HG03469 (cell line): Measurements from ENCODE around the gene TRIP4.

ENCODE experiments used
- ATAC-seq: cut with Tn5 transposase; IDR thresholded peaks from one replicate; pipeline ENCODE4 v1.9.1; 2021; ENCODE audit warnings: mild to moderate bottlenecking, moderate library complexity, moderate number of reproducible peaks; ENCODE audit not compliant: unreplicated experiment

Gene TRIP4

DNA sequence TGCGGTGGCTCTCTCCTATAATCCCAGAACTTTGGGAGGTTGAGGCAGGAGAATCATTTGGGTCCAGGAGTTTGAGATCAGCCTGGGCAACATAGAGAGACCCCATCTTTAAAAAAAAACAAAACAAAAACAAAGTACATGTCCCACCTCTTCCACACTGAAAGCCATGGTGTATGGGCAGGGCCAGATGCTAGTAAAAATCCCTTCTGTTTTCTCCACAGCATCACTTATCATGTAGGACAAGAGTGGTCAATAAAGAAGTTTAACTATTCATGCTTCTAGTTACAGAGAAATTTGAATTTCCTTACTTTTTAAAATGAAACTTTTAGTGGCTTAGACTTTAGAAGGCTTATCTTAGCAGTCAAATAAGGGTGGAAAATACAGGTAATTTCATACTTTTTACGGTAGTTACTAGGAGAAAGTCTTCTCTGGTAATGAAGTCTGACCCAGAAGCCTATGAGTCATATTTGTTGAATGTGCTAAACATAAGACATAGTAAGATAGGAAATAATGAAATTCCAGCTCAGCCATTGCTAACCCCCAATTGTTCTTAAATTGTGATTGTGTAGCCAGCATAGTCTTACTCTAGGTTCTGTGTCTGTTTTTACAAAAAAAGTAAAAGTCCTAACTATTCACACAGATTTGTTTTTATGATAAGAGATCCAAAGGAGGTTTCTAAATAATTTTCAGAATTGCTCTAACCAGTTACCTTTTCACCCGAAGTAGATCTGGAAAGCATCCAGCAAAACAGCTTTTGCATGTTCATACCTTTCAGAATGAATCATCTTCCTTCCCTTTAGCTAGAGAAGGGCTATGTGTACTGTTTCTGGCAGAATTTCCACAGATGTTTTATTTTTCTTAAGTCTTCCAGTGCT is 56.3 kb downstream of the TRIP4 start:
- peak; percentile 49 for ATAC-seq

DNA sequence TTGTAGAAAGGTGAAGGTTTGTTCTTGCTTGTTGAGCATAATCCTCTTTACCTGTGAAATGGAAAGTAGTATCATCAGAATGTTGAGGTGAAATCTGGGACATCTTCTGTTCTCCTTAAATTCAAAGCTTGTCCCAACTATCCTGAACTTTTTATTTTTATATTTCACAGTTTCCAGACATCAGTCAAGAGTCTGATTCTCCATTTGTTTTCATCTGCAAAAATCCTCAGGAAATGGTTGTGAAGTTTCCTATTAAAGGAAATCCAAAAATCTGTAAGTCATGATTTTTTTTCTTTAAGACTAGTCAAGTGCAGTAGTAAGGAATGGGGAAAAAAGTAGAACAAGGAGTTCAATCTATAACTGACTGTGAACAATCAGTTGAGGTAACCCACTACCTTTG is 57.2 kb downstream of the TRIP4 start:
- ATAC-seq = no peak

DNA sequence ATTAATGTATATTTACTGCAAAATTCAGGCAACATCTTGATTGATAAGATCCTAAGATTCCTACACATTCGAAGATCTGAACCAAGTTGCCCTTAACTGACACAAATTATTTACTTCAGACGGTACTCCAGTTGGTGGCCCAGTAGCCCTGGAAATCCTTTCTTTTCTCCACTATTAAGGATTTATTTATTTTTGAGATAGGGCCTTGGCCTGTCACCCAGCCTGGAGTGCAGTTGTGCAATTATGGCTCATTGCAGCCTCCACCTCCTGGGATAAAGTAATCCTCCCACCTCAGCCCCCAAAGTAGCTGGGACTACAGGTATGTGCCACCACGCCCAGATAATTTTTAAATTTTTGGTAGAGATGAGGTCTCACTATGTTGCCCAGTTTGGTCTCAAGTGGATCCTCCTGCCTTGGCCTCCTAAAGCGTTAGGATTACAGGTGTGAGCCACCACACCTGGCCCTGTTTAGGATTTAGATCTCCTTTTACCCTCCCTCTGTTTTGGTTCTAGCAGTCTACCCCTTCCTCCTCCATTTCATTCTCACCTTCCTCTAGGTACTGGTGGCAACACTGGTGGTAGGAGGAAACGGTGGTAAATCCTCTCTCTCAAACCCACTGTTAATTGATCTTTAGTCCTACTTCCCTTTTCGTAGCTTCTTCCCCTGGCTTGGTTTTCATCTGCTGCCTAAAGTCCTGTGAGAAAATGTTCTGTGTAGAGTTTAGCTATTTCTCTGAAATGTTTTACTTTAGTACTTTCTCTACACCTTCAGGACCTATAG is 60.1 kb downstream of the TRIP4 start:
- ATAC-seq = no peak

DNA sequence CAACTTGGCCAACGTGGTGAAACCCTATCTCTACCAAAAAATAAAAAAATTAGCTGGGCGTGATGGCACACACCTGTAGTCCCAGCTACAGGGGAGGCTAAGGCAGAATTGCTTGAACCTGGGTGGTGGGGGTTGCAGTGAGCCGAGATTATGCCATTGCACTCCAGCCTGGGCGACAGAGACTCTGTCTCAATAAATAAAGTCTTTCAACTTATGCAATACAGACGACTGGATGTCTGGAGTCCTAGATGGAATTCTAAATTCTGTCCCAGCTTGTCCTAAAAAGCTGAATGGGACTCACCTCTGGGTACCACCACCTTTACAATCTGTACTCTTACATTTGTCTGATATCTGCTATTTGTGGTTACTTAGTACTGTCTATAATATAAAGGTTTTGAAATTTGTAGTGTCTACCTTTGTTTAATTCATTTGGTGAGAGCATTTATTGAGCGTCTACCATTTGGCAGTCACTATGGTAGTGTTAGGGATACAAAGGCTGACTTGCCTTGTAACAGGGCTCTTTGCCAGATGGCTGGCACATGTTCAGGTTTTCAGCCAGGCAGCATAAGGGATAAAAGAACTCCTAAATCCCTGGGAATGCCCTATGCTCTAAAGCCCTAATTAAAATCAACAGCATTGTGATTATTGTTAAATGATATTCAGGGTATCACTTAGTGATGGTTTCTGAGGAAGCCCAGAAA is 65.5 kb downstream of the TRIP4 start:
- no peak for ATAC-seq

DNA sequence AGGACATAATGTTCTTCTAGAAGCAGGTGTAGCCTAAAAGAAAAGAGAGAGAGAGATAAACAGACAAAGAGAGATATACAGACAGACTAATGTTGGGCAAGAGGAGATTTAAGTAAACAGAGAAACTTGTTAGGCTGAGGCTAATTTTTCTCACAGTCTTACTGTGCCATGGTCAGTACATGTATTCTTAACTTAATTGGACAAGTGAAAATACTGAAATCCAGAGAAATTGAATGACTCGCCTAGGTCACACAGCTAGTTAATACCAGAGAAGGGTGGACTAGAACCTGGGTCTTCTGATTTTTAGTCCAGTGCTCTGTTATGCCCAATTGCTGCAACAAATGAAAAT is 66.0 kb downstream of the TRIP4 start:
- ATAC-seq = no peak

DNA sequence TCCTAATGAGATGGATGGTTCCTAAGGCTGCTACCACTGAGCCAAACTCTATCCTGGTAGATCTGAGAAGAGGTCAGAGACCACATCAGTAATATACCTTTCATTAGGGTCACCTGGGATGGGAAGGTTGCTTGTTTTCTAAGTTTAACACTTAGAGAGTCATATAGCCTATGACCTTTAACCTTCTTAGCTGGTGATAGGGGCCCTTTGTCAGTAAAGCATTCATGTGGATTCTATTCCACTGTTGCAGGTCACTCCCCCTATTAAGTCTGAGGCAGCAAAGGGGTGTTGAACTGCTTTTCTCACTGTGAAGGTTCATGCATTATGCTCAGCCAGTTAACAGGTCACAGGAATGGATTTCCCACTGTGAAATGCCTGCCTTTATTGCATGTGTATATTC is 66.6 kb downstream of the TRIP4 start:
- ATAC-seq = no peak

DNA sequence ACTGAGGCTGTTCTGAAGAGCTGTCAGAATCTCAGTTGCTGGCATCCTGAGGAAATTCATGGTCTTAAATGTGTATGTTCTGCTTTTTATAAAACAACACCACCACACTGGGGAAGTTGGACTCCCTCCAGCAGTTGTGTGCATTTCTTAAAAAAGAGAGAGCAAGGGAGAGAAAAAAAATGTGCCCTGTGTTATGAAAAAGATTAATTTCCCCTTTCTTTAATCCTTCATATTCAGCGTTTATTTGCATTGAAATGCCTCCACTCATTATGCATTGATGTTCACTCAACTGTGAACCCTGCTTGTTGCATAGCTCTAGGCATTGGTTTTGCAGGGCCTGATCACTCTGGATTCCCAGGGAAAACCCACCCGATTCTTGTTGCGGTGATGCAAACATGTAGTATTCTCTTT is 68.3 kb downstream of the TRIP4 start:
- no peak for ATAC-seq

DNA sequence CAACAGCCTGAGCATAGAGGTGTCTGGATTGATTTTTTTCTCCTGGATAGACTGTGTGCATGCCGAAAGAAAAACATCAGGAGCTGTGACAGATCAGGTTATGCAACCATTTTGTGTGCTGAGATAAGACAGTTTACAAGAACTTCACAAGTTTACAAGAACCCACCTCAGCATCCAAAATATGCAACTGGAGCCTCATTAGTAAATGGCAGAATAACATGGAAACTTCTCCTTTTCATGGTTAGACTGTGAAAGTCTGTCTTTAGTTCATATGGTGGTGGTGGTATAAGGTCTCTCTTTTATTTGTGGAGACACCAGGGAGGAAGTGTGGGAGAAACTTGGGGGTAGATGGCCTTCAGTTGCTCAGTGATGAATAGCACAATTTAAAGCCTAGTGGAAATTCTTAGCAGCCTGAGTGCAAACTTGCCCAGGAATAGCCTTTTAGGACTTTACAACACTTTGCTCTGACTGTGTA is 69.0 kb downstream of the TRIP4 start:
- ATAC-seq = no peak

DNA sequence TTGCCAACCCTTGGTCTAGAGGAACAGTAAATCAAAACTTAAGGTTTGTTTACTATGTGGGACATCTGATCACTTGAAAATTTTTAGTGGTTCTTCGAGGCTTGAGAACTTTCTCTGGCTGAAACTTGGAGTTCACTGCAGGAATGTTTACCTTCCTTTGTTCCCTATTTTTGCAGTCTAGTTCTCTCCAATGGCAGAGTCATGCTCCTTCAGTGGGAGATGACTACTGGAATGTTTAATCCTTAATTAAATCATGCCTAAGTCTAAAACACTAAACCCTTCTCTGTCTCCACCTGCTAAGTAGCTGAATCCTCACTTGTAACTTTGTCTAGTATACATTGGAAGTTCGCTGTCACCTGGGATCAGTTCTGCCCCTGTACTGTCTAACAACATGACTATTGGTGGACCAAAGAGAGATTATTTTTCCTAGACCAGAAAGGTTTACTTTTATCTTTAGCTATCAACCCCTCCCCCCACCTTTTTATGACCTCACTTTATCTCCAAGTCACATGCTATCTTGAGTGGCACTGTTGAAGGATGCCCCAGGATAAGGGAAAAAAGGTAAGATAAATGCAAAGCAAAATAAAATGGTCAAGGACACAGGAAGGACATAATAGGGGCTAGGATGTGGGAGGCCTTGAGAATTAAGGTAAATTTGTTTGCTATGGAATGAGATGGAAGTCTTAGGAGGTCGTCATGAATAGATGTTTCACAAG is 71.6 kb downstream of the TRIP4 start:
- no peak for ATAC-seq

DNA sequence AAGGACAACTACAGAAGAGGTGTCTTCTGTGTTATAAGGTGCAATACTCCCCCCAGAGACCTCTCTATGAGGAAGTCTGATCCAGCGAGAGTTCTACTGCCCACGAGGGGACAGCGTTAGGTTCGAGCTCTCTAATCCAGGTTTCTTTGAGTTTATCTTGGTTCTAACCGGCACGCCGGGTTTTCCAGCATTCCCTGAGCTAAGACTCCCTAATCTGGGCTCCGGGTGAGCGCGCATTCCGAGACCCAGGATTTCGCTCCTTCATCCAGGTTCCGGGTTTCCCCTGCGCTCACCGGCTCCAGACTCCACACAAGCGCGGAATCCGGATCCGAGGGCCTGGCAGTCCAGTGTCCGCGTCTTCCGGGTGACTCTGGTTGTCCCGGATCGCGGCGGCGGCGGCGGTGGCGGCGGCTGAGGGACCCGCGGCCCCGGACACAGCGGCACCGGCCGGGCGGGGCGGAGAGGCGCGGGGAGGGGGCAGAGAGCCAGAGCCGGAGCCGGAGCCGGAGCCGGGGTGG is 72.6 kb downstream of the TRIP4 start, which contains the start of gene ZNF609:
TSS of gene ZNF609 (plus strand) at position 373 of the 518 bp plus-strand sequence. CDS start 38,842 bp downstream, outside the sequence.
- ATAC-seq = no peak

DNA sequence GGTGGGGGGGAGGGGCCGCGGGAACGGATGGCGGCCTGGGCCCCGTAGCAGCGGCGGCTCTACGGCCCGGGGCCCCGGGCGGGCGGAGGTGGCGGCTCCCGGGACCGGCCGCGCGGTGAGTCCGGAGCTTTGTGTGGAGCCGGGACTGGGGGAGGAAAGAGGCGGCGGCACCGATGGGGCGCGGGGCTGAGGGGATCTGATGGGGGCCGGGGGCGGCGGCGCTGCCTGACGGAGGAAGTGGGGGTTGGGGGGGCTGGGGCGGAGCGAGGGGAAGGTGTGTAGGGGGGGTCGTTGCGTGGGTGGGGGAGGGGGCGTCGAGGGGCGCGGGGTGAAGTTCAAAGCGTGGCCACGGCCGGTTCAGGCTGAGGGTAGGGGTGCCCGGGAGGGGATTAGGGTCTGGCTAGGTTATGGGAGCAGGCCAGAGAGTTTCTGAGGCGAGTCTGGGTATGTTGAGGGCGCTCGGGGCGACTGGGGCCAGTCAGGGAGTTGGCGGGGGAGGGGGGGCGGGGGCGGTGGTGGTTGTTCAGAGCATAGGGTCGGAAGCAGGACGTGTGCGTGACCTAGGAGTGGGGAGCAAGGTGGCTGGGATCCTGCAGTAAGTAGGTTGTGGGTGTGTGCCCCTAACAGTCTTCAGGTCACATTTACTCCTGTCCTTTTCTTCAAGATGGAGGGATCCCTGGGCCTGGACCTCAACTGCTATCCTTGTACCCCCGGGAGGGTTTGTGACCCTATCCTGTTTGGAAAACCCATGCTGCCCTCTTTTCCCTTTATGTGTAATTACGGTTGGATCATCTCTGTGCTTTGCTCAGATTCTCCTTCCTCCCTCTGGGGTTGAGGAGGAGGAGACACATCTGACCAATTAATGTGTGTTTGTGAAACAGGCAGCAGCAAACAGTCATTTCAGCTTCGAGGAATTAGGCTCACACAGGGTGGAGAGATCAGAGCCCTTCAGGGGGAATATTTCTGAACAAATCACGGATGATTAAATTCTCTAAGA is 73.4 kb downstream of the TRIP4 start:
- ATAC-seq = no peak

DNA sequence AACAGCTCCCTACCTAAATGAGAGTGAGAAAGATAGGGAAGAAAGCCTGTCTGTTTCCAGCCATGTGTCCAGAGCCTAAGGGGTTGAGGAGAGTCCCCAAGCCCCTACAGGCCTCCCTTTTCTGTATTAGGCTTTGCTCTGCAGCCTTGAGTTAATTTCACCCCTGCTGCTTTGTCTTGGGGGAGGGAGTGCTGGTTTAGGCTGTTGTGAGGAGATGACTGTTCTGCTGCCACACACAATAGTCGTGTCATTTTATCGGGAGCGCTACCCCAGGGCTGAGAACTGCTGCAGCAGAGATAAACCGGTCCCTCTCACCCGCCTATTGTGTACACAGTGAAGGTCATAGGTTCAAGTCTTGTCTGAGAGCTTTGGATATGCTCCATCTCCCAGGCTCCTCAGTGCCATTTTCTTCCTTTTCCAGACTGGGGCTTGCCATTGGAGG is 74.1 kb downstream of the TRIP4 start:
- ATAC-seq = no peak

DNA sequence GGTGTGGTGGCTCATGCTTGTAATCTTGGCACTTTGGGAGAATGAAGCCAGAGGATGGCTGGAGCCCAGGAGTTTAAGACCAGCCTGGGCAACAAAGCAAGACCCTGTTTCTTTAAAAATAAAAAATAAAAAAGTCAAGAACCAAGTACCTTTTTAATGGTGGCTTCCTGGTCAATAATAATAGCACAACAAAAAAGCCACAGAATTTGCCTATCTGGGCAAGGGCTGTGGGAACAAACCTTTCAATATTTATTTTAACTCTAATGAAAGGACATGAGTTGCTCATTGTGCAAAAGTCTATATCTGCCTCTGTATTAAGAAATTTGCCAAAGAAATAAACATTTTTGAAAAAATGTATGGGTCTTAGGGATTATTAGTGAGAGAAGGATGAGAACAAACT is 74.9 kb downstream of the TRIP4 start:
- no peak for ATAC-seq

DNA sequence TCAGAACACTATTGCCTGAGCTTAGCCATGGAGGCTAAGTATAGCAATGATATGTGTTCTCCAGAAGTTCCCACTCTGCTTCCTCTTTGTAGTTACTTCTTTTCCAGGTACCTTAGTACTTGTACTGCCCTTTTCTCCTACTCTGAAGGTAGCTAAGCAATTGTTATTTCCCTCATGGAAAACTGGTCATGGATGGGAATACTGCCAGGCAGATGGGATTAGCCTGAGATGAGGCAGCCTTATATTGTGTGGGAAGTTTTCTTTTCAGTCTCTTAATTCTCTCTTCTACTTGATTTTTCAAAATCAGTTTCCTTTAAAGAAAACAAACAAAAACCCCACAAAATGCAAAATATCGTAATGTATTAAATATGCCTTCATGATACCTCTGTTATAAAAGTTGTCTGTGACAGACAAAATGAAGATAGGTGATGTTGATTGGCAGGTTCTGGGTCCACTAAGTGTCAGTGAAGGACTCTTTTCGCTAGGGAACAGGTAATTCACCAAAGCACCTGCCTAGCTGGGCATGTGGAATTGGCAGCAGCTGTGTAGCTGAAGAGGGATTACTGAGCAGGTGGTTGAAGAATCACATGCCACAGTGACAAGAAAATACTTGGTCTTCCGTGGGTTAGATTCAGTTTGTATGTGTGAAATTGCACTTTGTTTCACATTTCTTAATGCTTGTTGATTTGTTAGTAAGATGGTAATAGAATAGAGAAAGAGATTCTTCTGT is 76.8 kb downstream of the TRIP4 start:
- ATAC-seq = no peak

DNA sequence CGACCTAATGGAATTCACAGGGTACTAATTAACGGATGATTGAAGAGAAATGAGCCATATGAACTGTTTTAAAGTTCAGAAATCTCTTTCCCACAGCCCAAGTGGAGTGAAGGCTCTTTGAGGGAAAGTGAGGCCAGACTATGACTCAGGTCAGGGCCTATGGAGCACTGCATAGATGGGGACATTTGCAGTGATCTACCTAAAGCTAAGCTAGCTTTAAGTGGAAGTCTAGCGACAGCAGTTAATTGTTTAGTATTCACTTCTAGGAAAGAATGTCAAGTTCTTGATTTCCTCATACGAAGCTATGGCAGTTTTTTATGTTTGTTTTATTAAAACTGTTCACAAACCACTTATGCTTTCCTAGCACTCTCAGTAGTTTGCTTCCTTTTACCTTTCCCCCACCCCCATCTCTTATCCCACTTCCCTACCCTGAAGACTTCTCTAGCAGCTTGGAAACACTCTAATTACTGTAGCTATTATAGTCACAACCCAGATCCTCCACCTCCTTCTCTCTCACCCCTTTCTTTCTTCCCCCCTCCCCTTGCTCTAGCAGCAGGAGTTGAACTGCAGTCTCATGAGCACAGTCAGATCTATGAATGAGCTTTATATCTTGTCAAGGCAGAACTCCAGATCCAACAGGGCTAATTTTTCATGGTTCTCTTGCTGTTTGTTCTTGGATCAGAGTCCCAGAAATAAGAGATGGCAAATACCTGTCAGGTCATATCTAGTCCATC is 78.9 kb downstream of the TRIP4 start:
- no peak for ATAC-seq

DNA sequence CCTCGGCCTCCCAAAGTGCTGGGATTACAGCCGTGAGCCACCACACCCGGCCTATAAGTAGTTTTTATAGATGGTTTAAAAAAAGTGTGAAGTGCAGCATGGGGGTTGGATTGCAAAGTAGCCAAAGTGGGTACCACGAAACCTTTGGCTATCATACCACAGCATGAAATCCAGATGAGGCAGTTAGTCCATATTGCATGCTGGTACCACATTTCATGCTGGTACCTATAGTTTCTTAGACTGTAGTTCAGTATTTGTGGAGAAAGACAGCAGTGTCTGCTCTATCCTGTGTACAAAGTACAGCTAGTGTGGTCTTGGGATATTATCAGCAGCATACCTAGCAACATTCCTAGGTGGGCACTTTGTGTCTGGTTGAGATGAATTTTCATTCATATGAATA is 84.5 kb downstream of the TRIP4 start:
- ATAC-seq = no peak

DNA sequence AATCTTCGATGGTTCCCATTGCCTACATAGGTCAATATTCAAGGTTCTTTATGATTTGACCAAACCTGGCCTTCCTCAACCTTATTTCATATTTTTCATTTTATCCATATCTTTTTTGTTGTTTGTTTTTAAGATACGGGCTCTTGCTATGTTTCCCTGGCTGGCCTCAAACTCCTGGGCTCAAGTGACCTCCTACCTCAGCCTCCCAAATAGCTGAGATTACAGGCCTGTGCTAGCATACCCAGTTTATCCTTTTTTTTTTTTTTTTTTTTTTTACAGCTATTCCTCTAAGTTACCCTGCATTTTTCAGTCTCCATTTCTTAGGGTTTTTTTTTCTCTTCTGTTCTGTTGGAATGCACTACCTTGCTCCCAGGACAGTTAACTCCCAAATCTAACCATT is 87.2 kb downstream of the TRIP4 start:
- ATAC-seq = no peak

DNA sequence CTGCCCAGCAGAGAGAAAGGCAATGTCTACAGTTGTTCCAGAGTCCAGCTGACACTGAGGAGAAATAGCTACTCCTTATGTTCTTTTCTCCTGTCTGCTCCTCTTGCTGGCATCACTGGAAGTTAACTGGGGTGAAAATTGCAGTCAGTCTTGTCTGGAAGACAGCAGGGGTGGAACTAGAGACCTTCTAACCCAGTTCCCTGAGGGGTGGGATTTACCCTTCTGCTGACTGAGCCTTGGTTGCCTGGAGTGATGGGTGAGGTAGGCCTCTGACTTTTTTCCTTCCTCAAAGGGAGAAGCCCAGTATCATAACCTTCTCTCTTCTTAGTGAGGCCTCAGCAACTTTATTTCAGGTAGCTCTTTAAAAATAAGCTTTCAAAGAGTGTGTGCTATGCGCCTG is 88.9 kb downstream of the TRIP4 start:
- ATAC-seq = no peak
